CD4-positive, alpha-beta T cell treated with Interleukin-2 at 100 ng/mL for 4 hours (primary cell): Measurements from ENCODE around the gene ATE1.
"Not testable (repeated sequence)": the region's sequence is repeated elsewhere in the genome, so short reads cannot be mapped to it uniquely, and the experiment has no call there.

Source experiments
- DNase-seq: peaks from one replicate; pipeline ENCODE4 v3.0.0-alpha.2; 2020; ENCODE audit warnings: low spot score

Gene ATE1

GRCh38 chr10:121830101-121830500 is 97.7 kb downstream of the ATE1 start:
- no peak for DNase-seq

GRCh38 chr10:121828045-121828444 is 99.8 kb downstream of the ATE1 start:
- no peak for DNase-seq

- not testable (repeated sequence) for DNase-seq
Measured at GRCh38 chr10:121826773-121827172, 101.1 kb downstream of the ATE1 start.

- DNase-seq: peak; percentile 24
Measured at GRCh38 chr10:121823993-121824463, 103.8 kb downstream of the ATE1 start.

GRCh38 chr10:121822724-121823123 is 105.1 kb downstream of the ATE1 start:
- no peak for DNase-seq

GRCh38 chr10:121822180-121822579 is 105.7 kb downstream of the ATE1 start:
- no peak for DNase-seq

GRCh38 chr10:121819049-121819448 is 108.8 kb downstream of the ATE1 start:
- no peak for DNase-seq

- DNase-seq: no peak
Measured at GRCh38 chr10:121818599-121818998, 109.2 kb downstream of the ATE1 start.

GRCh38 chr10:121816197-121816596 is 111.6 kb downstream of the ATE1 start:
- DNase-seq: no peak

GRCh38 chr10:121813857-121814256 is 114.0 kb downstream of the ATE1 start:
- DNase-seq: no peak

- no peak for DNase-seq
Measured at GRCh38 chr10:121813211-121813815, 114.5 kb downstream of the ATE1 start.

GRCh38 chr10:121812031-121812430 is 115.8 kb downstream of the ATE1 start:
- no peak for DNase-seq

- no peak for DNase-seq
Measured at GRCh38 chr10:121811386-121811785, 116.4 kb downstream of the ATE1 start.

- no peak for DNase-seq
Measured at GRCh38 chr10:121808835-121809234, 119.0 kb downstream of the ATE1 start.

GRCh38 chr10:121804460-121804859 is 123.4 kb downstream of the ATE1 start:
- no peak for DNase-seq

- no peak for DNase-seq
Measured at GRCh38 chr10:121803611-121804010, 124.2 kb downstream of the ATE1 start.

- DNase-seq: no peak
Measured at GRCh38 chr10:121800831-121801230, 127.0 kb downstream of the ATE1 start.

- no peak for DNase-seq
Measured at GRCh38 chr10:121800146-121800545, 127.7 kb downstream of the ATE1 start.

GRCh38 chr10:121797490-121797889 is 130.3 kb downstream of the ATE1 start:
- no peak for DNase-seq

- DNase-seq: no peak
Measured at GRCh38 chr10:121796342-121796741, 131.5 kb downstream of the ATE1 start.

GRCh38 chr10:121792198-121792597 is 135.6 kb downstream of the ATE1 start:
- DNase-seq: no peak

GRCh38 chr10:121791761-121792160 is 136.1 kb downstream of the ATE1 start:
- DNase-seq: no peak

- no peak for DNase-seq
Measured at GRCh38 chr10:121788717-121789116, 139.1 kb downstream of the ATE1 start.

- DNase-seq: no peak
Measured at GRCh38 chr10:121788115-121788514, 139.7 kb downstream of the ATE1 start.
